ENCODE data around the gene FHDC1.

FHDC1 gene

DNA sequence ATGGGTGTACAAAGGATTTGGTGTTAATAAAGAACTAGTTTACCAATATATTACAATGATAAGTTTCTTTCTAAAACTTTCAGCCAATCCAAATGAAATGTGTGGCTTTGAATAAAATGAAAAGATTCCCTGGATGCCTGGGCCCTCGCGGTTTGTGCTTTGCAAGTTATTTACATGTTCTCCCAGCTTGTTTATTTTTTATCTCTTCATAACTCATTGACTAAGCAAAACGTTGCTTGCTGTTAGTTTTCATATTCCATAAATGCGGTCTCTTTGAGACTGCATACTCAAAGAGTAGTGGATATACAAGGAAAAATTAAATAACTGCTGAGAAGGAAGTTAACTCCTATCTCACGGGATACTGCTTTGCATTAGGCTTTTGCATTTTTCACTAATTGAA, 26.0 kb downstream of the FHDC1 start:
- FAIRE-seq (no peak), DNase-seq (ENCODE audit: insufficient read length, low spot score) (no peak)
- TF ChIP-seq CTCF (IDR thresholded peaks at IDR 0.05; ENCODE audit: insufficient read depth, missing control alignments) = no peak

DNA sequence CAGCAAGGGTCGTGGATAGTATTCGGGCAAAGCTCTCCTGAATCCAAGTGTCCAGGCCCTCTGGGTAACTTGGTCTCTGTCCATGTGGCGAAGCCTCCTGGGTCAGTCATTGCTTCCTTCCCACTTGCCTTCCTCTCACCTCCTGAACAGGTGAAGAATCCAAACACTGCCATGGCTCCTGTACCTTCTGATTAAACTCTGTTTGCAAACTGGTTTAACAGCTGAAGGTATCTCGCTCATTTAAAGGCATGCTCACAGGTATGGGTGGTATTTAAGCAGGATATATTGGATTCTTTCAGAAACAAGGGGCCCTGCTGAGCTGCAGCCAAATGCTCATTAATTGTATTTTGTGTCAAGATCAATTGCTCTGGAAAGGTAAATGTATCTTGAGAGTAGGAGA, 28.2 kb downstream of the FHDC1 start:
- TF ChIP-seq CTCF (IDR thresholded peaks at IDR 0.05; ENCODE audit: insufficient read depth, missing control alignments) = no peak
- DNase-seq (ENCODE audit: insufficient read length, low spot score) = no peak
- FAIRE-seq = no peak

DNA sequence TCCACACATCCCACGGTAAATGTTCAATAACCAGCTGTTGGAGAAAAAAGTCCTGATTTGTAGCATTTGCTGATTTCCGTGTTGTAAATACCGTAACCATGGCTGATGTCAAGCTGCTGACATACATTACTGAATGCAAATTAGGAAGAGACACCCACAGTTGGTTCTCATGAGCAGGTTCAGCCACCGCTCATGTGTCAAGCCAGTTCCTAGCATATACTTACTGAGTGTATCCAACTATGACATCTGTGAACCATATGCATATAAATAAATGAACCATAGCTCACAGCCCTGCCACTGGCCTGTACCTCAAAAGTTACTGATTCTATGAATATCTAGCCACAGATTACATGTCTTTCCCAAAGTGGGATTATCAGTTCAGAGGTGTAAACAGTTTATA, 29.5 kb downstream of the FHDC1 start:
- DNase-seq (ENCODE audit: insufficient read length, low spot score) = no peak
- no peak for TF ChIP-seq CTCF (IDR thresholded peaks at IDR 0.05; ENCODE audit: insufficient read depth, missing control alignments)
- no peak for FAIRE-seq

GRCh38 chr4:152967907-152968306, 31.8 kb downstream of the FHDC1 start:
- FAIRE-seq (no peak), DNase-seq (ENCODE audit: insufficient read length, low spot score) (no peak)
- TF ChIP-seq CTCF (IDR thresholded peaks at IDR 0.05; ENCODE audit: insufficient read depth, missing control alignments) = no peak

DNA sequence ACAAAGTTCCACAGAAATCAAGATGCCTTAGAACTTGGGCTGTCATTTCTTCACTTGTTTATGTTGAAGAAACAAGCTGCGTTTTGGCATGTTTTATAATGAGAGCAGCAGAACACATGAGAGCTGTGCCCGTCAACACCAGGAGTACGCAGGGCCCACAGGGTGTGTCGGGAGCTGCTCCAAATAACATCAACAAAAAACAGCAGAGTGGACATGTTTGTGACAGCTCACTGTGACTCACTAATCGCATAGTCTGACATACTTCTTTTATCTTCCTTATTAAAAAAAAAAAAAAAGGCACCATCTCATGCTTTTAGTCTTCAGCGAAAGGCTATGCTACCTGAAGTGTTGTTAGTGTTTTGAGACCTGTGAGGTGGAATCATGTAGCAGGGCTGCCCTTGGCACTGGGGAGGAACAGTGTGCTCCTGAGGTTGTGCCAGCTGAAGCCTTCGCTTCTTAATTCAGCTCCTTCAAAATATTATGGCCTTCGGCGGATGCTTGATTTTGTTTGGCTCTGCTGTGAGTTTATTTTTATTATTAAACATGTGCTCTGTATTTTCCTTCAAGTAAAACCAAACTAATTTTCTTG, 32.8 kb downstream of the FHDC1 start:
- no peak for DNase-seq (ENCODE audit: insufficient read length, low spot score)
- TF ChIP-seq CTCF (IDR thresholded peaks at IDR 0.05; ENCODE audit: insufficient read depth, missing control alignments) = no peak
- FAIRE-seq = no peak

DNA sequence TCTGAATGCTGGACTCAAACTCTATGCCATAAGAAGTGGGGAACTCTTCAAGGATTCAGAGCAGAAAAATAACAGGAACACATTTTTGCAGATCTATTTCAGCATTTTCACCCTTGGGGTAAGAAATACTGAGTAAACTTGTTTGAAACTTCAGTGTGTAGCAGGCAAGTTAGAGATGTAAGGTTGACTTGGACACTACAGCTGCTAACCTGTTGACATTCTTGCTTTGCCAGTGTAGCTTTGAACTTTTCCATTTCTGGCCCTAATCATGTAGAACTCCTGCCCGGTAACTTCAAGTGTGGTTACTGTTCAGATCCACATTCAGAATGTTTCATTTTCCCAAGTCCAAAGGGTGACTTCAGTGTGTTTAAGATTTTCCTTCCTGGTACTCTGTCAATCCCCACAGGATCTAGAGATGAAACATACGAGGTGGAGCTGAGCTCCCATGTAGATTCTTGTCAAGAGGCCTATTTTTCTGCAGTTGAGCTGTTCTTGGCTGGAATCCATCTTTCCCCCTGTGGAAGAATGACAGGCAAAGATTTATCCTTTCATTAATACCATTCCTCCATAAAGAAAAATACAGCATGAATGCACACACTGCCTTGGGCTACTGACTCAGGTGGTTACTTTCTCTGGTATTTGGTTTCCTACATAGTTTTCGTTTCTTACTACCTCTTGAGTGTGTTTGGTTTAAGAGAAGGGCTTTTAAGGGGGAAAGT, 34.1 kb downstream of the FHDC1 start:
- no peak for TF ChIP-seq CTCF (IDR thresholded peaks at IDR 0.05; ENCODE audit: insufficient read depth, missing control alignments)
- FAIRE-seq = no peak
- DNase-seq (ENCODE audit: insufficient read length, low spot score) = no peak

DNA sequence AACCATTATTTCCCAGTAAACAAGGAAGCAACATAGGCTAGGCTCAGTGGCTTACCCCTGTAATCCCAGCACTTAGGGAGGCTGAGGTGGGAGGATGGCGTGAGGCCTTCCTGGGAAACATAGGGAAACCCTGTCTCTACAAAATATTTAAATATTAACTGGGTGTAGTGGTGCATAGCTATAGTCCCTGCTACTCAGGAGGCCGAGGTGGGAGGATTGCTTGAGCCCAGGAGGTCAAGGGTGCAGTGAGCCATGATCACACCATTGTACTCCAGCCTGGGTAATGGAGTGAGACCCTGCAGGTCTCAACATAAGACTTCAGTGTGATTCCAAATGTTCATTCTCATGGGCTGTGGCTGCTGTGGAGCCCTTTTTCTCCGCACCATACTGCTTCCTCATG, 34.9 kb downstream of the FHDC1 start:
- DNase-seq (ENCODE audit: insufficient read length, low spot score) (no peak), FAIRE-seq (no peak)
- TF ChIP-seq CTCF (IDR thresholded peaks at IDR 0.05; ENCODE audit: insufficient read depth, missing control alignments) = no peak
